Activated CD8-positive, alpha-beta memory T cell treated with anti-CD3 and anti-CD28 coated beads for 36 hours (primary cell): ENCODE data around the gene PIEZO2. TPM values are rescaled to one million over a fixed set of nuclear protein-coding genes. Genes with fewer than 3 reads are reported as not detected.

Source experiments
- CTCF ChIA-PET: fragments of 350-600 bp; sonication (Branson Sonifier 250); formaldehyde crosslinking; loops from one replicate; lab custom pipeline; 2021; ENCODE audit warnings: antibody characterized with exemption; lab: Charles Lee
- POLR2A ChIA-PET: fragments of 350-600 bp; sonication (Branson Sonifier 250); formaldehyde crosslinking; loops from one replicate; lab custom pipeline; 2021; ENCODE audit warnings: antibody characterized with exemption; lab: Charles Lee
- total RNA-seq, 2 experiments: library from RNA; stranded (reverse); gene quantifications; one replicate each; pipeline ENCODE4 v1.2.3, GENCODE V29; 2021

Gene PIEZO2
- total RNA-seq, 2 experiments from 2014 or later, result not detected

DNA sequence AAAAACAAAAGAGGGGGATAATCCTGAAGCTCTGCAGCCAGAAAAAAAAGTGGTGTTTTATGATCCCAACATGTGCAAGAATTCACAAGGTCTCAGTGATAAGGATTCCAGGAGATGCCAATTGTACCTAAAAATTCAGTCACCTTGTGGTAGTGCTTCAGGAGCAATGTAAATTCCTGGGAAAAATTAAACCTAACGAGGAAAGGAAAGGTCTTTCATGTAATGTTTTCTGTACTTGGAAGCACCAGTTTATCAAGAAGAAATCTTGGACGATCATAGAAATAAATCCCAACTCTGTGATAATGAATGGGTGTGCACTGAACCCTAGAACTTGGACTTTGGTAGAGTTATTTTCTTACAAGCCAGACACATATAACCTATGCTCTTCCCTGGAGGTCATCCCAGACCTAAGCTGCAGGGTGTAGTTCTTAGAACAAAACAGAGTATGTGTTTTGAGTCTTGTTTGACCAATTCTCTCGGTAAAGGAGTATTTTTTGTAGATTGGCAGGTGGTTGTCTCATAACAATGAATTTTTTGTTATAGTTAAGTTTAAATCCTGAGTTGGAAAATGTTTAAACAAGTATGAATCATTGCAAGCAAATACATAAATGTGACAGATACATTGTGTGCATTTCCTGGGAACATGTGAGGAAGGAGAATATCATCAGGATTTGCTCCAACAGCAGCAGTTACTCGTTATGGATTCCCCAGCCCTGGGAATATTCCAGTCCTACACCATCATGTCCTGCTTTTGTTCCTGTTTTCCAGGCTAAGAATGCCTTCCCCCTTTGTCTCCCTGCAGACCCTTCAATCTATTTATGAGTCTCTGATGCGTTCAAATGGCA lies 399.0 kb downstream of the PIEZO2 start:
- ChIA-PET CTCF (no interaction called here), POLR2A (no interaction called here)

DNA sequence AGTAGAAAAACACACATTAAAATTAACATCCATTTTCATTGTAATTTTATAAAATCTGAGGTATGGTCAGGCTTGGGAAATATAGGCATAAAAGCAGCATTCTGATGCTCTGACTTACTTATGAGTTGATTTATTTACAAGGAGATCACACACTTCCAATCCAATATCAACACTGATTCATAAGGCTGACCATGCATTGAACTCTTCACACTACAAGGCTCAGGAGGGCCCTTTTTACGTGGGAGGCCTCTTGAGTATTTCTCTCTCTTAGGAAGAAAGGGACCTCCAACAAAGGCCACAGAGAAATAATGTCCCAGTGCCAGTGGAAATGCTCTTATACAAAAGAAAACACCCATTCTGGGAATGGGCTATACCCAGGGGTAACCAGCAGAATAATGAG lies 400.7 kb downstream of the PIEZO2 start:
- ChIA-PET POLR2A (no interaction called here), CTCF (no interaction called here)

DNA sequence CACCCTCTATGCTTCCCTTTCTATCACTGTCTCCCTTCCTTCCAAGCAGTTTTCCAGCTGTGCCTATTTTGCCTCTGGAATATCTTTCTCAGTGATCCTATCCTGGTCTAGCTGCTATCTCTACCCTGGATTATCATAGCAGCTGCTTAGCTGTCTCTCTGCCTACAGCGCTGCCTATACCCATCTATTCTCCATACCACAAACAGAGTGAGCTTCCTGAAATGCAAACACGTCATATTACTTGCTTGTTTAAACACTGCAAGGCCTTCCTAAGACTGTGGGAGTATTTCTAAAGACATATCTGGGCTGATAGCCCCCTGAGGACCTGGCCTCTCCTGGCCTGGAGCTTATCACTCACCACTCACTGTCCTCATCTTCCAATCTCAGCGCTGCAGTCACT lies 403.4 kb downstream of the PIEZO2 start:
- ChIA-PET POLR2A (no interaction called here), CTCF (no interaction called here)

DNA sequence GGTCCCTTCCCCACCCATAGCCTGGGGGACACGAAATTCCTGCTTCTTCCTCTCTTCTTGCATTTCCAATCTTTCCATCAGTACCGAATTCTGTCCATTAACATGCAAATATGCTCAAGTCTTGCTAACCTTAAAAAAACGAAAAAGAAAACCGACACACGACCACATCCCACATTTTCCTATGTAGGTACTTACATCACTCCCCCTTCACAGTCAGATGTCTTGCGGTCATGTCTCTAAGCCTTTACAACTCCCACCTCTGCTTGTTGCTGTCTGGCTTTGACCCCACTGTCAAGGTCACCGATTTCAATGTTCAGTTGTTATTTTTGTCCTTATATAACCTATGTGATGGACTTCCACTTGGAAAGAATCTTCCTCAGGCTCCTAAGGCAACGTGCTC lies 404.1 kb downstream of the PIEZO2 start:
- ChIA-PET CTCF (no interaction called here), POLR2A (no interaction called here)

DNA sequence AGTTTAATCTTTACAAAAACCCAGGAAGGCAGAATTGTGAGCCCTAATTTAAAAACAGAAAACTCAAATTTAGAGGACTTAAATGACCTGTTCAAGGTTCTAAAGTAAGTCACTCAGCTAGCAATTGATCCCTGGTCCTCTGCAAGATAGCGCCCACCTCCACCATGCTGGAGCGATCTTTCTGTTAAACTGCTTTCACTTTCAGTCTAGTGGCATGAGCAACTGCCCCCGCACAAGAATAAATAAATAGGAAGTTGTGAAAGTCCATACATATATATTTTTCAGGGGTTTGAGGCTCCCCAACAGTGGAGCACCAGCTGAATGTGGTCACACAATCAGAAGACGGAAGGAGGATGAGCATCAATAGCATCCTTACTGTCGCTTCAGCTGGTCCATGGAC lies 405.6 kb downstream of the PIEZO2 start:
- ChIA-PET CTCF (no interaction called here), POLR2A (no interaction called here)

DNA sequence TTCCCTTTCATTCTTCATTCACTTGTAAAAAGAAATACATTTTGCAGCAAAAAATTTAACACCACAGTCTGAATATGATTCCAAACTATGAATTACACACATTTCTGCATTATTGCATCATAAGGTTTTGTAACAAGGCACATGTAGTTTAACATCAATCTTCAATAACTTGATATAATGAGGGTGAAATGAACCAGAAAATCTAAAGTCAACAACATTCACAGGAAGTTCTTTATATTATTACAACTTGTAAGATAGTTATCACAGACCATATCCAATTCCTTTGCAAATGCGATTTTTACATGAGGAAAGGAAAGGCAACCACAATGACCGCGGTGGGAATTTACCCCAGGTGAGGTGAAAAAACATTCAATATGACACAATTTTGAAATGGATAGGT lies 410.2 kb downstream of the PIEZO2 start:
- ChIA-PET CTCF (no interaction called here), POLR2A (no interaction called here)

DNA sequence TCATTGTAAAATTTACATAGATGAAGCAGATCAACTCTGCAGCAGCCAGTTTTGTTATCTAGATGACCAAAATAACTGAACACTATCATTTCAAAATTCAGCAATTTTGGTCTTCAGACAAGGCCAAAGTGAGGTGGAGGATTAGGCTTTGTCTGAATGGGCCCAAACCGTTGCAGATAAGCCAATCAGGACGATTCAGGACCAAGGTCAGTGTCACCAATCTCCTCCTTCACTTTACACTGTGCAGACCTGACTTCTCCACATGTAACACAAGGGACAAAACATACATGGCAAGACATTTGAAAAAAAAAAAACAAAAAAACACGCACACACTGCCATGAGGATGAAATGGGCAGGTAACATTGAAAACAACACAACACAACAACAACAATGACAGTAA lies 412.4 kb downstream of the PIEZO2 start:
- ChIA-PET CTCF (no interaction called here), POLR2A (no interaction called here)

DNA sequence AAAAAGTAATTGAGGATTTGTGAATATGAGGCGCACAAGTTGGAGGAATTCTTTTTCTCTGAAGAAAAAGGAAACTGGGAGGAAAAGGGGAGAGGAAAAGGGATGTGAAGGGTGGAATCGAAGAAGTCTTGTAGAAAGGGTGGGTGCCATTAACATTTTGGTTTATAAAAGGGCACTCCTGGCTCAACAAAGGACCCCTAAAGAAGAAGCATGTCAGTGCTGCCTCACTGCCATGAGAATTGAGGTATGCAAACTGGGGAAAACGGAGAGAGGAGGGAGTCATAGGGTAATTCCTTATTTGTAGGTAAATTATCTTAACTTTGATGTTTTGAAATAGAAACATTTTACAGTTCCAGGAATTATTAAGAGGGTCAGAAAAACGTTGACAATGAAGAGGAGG lies 416.4 kb downstream of the PIEZO2 start:
- CTCF ChIA-PET, result no interaction called here
- POLR2A ChIA-PET, result no interaction called here

DNA sequence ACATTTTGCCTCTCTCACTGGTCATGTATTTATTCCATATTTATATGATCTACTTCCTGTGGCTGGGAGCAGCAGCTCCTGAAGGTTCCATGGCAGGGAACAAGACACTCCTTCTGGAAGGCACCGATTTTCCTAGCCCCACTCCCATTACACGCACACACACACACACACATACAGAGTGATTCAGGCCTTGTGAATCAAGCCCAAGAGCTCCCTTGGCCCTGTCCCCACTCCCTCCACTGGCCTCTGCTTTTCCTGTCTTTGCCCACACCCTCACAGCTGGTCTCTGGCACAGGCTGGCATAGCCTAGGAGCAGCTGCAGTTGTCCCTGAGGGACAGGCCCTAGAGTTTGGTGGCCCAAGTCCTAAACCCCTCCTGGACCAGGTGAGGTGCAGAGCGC lies 421.9 kb downstream of the PIEZO2 start:
- POLR2A ChIA-PET, result no interaction called here
- CTCF ChIA-PET, result no interaction called here

DNA sequence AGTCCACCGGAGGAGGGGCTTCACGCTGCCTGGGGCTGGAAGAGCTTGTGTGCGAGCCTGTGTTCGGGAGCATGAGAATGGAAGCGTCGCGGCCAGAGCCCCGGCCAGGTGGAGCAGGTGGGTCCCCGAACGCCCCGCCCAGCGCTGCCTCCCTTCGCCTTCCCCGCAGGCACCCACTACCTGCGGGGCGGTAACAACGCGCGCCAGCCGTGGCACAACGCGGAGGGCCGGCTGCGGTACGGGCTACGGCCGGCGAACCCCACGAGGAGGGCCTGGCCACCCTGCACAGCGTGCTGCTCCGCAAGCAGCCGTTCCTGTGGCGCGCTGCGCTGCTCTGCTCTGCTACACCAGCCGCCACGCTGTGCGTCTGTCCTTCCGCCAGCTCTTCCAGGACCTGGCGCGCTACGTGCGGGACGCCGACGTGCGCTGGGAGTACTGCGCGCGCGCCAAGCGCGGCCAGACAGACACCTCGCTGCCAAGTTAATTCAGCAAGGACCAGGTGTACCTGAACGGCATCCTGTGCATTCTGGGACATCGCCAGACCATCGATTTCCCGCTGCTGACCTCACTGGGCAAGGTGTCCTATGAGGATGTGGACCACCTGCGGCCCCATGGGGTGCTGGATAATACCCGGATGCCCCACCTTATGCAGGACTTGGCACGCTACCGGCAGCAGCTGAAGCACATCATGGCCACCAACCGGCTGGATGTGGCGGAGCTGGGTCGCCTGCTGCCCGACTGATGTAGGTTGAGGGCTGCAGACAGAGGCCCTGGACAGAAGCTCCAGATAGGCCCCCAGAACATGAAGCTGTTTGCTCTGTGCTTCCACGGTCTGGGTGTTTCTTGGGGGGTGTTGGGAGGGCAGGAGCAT lies 422.9 kb downstream of the PIEZO2 start:
- POLR2A ChIA-PET, result no interaction called here
- CTCF ChIA-PET, result no interaction called here

DNA sequence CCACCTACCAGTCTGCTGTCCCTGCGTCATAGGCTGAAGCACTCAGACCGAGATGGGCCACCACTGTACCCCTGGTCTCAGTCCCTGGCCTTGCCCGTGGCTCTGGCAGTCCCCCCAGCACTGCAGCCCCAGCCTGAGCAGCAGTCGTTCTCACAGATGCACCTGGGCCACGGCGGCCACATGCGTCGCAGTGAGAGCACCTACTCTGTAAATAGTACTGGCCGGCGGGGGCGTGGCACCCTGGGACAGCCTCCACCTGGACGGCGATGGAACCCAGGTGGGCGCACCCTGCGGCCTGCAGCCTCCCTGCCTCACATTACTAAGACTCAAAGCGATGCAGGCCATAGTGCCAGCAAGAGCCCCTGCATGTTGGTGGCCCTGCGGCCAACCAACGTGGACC lies 424.7 kb downstream of the PIEZO2 start:
- ChIA-PET CTCF (no interaction called here), POLR2A (no interaction called here)

DNA sequence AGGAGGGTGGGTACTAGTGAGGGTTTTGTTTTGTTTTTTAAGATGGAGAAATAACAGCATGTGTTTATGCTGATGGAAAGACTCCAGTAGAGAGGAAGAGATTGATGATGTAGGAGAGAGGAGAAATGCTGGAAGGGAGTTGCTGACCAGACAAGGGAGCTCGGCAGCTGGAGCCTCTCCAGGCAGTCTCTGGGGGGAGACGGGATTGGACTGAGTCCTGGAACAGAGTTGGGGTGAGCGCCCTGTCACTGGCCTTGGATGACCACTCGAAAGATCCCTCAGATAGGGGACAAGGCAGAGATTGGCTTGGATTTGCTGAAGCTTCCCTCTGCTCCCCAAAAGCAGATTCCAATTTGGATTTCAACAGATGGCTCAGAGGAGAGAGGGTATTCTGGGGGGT lies 425.9 kb downstream of the PIEZO2 start:
- ChIA-PET CTCF (no interaction called here), POLR2A (no interaction called here)

DNA sequence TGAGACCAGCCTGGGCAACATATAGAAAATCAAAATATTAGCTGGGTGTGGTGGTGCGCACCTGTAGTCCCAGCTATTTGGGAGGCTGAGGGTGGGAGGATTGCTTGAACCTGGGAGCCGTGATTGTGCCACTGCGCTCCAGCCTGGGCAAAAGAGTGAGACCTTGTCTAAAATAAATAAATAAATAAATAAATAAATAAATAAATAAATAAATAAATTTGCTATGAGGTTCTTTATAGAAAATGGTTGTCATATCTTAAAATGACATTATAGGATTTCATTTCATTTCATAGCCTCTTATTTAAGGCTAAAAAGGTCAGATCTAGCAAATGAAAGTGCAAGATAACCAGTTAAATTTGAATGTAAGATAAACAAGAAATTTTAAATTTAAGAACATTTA lies 430.6 kb downstream of the PIEZO2 start:
- CTCF ChIA-PET, result no interaction called here
- POLR2A ChIA-PET, result no interaction called here

DNA sequence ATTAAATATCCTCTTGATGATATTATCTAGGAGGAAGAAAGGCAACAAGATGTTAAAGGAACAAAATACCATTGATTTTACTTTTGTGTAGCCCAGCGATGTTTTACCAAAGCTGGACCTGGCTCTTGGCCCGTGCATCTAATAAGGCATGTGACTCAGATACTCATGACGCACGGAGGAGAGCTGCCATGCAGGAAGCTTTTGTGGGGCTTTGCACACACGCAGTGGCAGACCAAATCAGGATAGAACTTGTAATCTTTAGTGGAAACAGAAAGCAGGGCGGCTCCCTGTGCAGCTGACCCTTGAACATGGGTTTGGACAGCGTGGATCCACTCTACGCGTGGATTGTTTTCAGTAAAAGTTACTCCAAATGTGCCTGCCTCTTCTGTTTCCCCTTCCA lies 433.6 kb downstream of the PIEZO2 start:
- ChIA-PET POLR2A (no interaction called here), CTCF (no interaction called here)

DNA sequence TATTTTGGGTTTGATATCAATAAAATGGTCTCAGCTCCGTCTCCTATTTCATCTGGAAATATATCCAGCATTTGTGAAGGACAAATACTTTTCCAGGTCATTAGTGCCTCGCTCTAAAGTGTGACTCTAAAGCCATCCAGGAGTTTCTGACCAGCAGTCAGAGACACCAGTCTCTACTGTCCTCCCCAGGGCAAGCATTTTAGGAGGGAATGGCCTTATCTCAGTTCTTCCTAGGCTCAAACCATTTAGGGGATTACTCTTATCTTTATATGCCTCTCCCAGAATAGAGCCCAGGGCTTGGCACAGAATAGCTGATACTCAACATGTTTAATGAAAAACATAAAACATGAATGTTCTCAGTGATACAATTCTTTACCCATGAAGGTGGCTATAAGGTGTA lies 436.0 kb downstream of the PIEZO2 start:
- ChIA-PET CTCF (no interaction called here), POLR2A (no interaction called here)

DNA sequence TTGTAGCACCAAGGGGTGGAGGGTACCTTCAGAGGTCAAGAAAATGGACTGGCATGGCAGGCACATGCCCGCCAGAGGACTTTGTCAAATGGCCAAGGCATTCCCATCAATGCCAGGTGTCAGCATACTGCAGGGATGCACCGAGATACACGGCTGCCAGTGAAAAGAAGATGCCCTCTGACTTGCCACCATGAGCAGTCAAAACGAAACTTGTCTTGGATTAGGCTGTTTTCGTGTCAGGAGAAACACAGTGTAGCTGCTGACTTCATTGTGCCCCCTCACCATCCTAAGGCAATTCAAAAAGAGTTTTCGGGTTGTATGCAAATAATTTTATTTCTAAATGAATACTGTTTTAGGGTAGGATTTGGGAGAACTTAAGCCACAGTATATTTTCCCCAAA lies 442.1 kb downstream of the PIEZO2 start:
- CTCF ChIA-PET, result no interaction called here
- POLR2A ChIA-PET, result no interaction called here

DNA sequence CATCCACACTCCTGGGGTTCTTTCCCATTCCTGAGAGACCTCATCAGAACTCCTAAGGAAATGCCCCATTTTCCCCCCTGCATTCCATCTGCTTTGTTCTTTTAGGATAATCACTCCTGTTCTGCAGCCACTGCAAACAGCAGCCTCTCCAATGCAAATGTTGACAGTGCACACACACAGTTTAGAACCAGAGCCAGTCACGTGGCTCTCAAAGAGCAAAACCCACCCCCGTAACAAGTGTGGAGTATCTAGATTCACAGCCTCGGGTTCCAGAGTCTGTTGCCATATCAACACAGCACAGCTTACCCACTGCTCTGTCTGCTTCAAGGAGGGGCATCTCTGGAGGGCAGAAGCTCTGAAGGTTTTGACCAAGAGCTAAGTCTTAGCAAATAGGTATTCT lies 443.6 kb downstream of the PIEZO2 start:
- ChIA-PET CTCF (no interaction called here), POLR2A (no interaction called here)

DNA sequence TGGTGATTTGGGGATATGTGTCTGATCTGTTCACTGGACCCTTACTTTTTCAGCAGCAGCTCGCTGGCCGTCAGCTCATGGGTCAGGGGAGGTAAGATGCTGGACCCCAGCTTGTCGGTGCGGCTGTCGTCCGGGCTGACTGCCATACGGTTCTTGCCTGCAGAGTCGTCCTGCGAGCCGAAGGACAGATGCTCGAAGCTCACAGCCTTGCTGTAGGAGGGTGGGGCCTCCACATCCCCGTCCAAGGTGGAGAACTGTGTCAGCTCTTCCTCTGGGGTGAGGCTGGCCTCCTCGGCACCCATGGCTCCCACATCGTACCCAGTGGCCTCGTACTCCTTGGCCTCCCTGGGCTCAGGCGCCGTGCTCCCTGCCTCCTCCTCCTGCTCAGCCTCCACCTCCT lies 444.1 kb downstream of the PIEZO2 start:
- POLR2A ChIA-PET, result no interaction called here

DNA sequence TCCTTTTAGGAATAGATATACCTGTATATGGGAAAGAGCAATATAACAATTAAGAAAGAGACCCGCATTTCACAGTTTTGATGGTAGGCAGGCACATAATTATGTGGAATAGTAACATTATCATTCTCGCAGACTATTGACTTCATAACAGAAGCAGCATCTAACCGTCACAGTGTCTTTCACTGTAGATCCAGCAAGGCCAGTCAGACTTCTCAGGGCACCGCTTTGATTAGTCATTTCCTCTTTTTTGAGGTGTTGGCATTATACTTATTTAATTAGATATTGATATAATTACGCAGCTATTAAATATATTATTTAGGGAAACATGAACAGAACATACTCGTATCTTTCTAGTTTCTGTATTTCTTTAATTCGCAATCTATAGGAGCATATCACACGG lies 447.2 kb downstream of the PIEZO2 start:
- ChIA-PET POLR2A (no interaction called here), CTCF (no interaction called here)

More for the DNA sequence above, 444.1 kb downstream of the PIEZO2 start:
- CTCF ChIA-PET, result no interaction called here

DNA sequence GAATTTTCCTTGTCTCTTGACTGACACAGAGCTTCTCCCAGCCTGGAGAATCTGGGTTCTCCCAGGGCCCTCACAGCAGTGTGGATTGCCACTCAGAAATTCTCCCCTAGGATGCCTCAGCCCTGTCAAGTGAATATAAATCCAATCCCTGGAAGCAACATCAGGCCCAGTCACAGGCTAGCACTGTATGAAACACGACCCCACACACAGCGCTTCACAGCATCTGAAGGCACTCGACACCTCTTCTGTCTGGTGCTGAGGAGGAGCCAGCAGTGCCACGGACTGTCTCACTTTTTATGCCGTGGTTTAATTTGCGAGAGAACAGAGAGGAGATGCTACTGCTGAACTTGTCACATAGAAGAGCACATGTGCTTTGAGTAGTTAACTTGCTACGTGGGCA lies 459.0 kb downstream of the PIEZO2 start:
- ChIA-PET CTCF (no interaction called here), POLR2A (no interaction called here)

DNA sequence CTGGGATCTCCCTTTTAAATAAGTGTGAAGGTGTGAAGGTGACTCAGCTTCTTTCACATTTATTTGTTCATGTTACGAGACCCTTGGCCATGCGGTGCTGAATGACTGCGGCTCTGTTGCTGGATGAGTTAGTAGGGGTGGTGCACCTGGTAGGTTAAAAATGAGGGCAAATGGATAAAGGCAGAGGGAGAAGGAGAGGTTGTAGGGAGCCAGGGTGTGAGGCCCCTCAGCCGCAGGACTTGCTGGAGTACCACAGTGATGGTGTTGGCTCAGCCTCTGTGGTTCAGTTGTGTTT lies 459.4 kb downstream of the PIEZO2 start:
- POLR2A ChIA-PET, result no interaction called here

More for the DNA sequence above, 459.4 kb downstream of the PIEZO2 start:
- CTCF ChIA-PET, result no interaction called here
